GM21526 (cell line): ENCODE data around the gene ARHGAP20.

Experiments
- ATAC-seq: cut with Tn5 transposase; IDR thresholded peaks from one replicate; pipeline ENCODE4 v1.9.1; 2021; ENCODE audit warnings: moderate library complexity; ENCODE audit not compliant: unreplicated experiment, low FRiP score

Gene ARHGAP20

GRCh38 chr11:110711776-110712658 lies at the start of gene ARHGAP20:
ARHGAP20 (minus strand) TSS chr11:110712437; CDS start chr11:110712231, 206 bp downstream.
- ATAC-seq: peak; percentile 86

- ATAC-seq: no peak
Observed at GRCh38 chr11:110761991-110762390, 49.8 kb upstream of the ARHGAP20 start.

GRCh38 chr11:110761131-110761530 lies 48.9 kb upstream of the ARHGAP20 start:
- ATAC-seq: no peak

GRCh38 chr11:110759972-110760381 lies 47.7 kb upstream of the ARHGAP20 start:
- no peak for ATAC-seq

- ATAC-seq: no peak
Observed at GRCh38 chr11:110757962-110758755, 45.9 kb upstream of the ARHGAP20 start.

- no peak for ATAC-seq
Observed at GRCh38 chr11:110757066-110757465, 44.8 kb upstream of the ARHGAP20 start.

- ATAC-seq: no peak
Observed at GRCh38 chr11:110755941-110756340, 43.7 kb upstream of the ARHGAP20 start.

GRCh38 chr11:110752890-110753289 lies 40.7 kb upstream of the ARHGAP20 start:
- ATAC-seq: no peak

- ATAC-seq: no peak
Observed at GRCh38 chr11:110750100-110750499, 37.9 kb upstream of the ARHGAP20 start.

GRCh38 chr11:110747531-110747930 lies 35.3 kb upstream of the ARHGAP20 start:
- ATAC-seq: no peak

GRCh38 chr11:110738641-110739040 lies 26.4 kb upstream of the ARHGAP20 start:
- no peak for ATAC-seq

- ATAC-seq: no peak
Observed at GRCh38 chr11:110737593-110737992, 25.4 kb upstream of the ARHGAP20 start.

- no peak for ATAC-seq
Observed at GRCh38 chr11:110736171-110736553, 23.9 kb upstream of the ARHGAP20 start.

- no peak for ATAC-seq
Observed at GRCh38 chr11:110735455-110736170, 23.4 kb upstream of the ARHGAP20 start.

- ATAC-seq: no peak
Observed at GRCh38 chr11:110734790-110735189, 22.6 kb upstream of the ARHGAP20 start.

- no peak for ATAC-seq
Observed at GRCh38 chr11:110730773-110731172, 18.5 kb upstream of the ARHGAP20 start.

- no peak for ATAC-seq
Observed at GRCh38 chr11:110728883-110729282, 16.6 kb upstream of the ARHGAP20 start.

- ATAC-seq: no peak
Observed at GRCh38 chr11:110728476-110728875, 16.2 kb upstream of the ARHGAP20 start.

- no peak for ATAC-seq
Observed at GRCh38 chr11:110724358-110724757, 12.1 kb upstream of the ARHGAP20 start.

- ATAC-seq: no peak
Observed at GRCh38 chr11:110720431-110721275, 8.4 kb upstream of the ARHGAP20 start.
